AG10803 (cell line): ENCODE results near the gene DENND5B.

ENCODE experiments used
- DNase-seq: peaks from one replicate; pipeline ENCODE4 v3.0.0; 2010; ENCODE audit warnings: low read depth
- H3K4me3 ChIP-seq: 2 replicates; pipeline ENCODE4 v1.5.1; 2011; ENCODE audit warnings: mild to moderate bottlenecking, low read length, control low read depth
- TF ChIP-seq, protein P1 (sequence below): conservative IDR thresholded peaks from 2 replicates; pipeline ENCODE4 v1.5.1; 2011; ENCODE audit warnings: mild to moderate bottlenecking, low read length, control low read depth, inconsistent platforms

The DENND5B gene

DNA sequence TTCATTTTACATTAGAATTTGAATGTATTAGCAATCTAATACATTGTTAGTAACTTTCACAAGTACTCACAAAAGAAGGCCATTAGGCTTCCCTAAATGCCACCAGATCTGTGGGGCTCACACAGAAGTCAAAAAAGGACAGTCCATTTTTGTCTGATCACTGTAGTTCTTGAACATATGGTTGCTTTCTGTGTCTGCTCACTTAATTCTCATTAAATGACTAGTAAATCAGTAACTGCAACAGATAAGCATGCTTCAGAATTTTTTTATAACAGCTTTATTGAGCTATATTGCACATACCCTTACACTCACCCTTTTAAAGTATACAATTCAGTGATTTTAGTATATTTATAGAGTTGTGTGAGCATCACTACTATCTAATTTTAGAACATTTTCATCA lies 71.4 kb downstream of the DENND5B start:
- H3K4me3 ChIP-seq = no peak overlapping the region
- TF ChIP-seq, protein P1, sequence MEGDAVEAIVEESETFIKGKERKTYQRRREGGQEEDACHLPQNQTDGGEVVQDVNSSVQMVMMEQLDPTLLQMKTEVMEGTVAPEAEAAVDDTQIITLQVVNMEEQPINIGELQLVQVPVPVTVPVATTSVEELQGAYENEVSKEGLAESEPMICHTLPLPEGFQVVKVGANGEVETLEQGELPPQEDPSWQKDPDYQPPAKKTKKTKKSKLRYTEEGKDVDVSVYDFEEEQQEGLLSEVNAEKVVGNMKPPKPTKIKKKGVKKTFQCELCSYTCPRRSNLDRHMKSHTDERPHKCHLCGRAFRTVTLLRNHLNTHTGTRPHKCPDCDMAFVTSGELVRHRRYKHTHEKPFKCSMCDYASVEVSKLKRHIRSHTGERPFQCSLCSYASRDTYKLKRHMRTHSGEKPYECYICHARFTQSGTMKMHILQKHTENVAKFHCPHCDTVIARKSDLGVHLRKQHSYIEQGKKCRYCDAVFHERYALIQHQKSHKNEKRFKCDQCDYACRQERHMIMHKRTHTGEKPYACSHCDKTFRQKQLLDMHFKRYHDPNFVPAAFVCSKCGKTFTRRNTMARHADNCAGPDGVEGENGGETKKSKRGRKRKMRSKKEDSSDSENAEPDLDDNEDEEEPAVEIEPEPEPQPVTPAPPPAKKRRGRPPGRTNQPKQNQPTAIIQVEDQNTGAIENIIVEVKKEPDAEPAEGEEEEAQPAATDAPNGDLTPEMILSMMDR = no peak
- peak; percentile 42 for DNase-seq

DNA sequence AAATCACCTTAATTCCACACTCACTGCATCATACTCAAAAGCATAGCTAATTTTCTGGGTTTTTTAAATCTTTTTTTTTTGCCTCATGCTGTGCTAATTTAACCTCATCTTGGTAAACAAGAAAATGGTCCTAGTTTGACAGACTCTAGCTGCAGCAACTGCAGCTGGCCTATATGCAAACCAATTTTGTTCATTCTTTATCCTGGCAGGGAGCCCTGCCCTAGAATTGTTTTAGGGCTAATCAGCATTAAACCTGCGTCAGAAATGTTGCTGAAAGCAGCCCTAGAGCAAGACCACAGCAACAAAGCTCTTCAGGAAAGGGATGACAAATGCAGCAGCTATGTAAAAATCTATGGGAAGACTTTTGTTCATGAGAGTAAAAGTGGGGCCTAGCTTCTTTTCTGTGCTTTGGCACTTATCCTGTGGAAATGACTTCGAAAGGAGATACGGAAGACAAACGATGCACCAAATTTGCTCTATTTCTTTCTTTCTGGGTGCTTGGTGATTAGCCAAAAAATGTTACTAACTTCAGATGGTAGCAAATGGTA lies 72.2 kb downstream of the DENND5B start:
- TF ChIP-seq, protein P1 = no peak
- H3K4me3 ChIP-seq = no peak overlapping the region
- peak; percentile 100 for DNase-seq

DNA sequence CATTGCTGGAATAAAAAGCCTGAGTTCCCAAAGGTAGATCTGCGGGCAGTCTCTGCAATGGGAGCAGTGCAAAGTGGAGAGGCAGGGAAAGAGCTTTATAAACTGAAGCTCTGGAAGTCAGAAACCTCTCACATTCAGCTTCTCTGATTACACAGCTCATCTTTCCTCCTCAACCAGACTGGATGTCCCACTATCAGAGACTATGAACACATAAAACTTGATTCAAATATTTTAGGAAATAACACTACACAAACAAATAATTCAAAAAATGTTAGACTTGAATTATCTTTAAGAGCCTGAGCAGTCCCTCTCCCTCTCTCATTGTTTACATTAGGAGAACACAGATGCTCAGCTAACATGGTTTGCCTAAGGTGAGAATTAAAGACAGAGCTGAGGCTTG lies 72.9 kb downstream of the DENND5B start:
- DNase-seq = peak; percentile 15
- H3K4me3 ChIP-seq = no peak overlapping the region
- TF ChIP-seq, protein P1 = no peak

DNA sequence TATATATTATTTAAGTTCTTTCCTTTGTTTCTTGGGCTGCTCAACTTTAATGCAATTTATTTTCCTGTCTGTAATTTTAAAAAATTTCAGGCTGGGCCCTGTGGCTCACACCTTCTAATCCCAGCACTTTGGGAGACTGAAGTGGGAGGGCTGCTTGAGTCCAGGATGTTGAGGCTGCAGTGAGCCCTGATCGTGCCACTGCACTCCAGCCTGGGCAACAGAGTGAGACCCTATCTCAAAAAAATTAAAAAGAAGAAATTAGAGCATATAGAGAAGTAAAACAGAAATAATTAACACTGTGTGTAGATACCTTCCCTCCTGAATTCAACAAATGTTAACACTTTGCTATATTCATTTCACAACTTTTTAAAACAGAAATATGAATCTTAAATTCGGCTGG lies 74.2 kb downstream of the DENND5B start:
- TF ChIP-seq, protein P1 = no peak
- no peak overlapping the region for H3K4me3 ChIP-seq

DNA sequence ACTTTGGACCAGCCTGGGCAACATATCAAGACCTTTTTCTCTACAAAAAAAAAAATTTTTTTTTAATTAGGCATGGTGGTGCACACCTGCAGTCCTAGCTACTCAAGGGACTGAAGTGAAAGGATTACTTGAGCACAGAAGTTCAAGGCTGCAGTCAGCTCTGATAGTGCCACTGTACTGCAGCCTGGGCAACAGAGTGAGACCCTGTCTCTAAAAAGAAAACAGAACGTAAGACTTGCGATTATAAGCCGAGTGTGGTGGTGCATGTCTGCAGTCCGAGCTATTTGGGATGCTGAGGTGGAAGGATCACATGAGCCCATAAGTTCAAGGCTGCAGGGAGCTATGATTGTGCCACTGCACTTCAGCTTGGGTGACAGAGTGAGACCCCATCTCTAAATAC lies 76.0 kb downstream of the DENND5B start:
- no peak for DNase-seq
- H3K4me3 ChIP-seq = no peak overlapping the region
- TF ChIP-seq, protein P1 = no peak

More for the DNA sequence above, 74.2 kb downstream of the DENND5B start:
- no peak for DNase-seq

DNA sequence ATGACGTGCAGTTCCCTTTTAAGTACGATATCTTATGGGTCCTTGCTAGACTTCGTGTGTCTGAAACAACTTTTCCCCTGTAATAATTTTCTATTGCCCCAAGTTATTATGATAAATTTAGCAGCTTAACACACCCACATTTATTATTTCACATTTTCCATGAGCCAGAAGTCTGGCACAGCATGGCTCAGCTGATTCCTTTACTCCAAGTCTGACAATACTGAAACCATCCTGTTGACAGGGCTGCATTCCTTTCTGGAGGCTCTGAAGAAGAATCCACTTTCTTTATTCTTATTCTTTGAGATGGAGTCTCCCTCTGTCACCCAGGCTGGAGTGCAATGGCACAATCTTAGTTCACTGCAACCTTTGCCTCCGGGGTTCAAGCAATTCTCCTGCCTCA lies 80.9 kb downstream of the DENND5B start:
- H3K4me3 ChIP-seq = no peak overlapping the region
- peak; percentile 44 for DNase-seq
- TF ChIP-seq, protein P1 = no peak

DNA sequence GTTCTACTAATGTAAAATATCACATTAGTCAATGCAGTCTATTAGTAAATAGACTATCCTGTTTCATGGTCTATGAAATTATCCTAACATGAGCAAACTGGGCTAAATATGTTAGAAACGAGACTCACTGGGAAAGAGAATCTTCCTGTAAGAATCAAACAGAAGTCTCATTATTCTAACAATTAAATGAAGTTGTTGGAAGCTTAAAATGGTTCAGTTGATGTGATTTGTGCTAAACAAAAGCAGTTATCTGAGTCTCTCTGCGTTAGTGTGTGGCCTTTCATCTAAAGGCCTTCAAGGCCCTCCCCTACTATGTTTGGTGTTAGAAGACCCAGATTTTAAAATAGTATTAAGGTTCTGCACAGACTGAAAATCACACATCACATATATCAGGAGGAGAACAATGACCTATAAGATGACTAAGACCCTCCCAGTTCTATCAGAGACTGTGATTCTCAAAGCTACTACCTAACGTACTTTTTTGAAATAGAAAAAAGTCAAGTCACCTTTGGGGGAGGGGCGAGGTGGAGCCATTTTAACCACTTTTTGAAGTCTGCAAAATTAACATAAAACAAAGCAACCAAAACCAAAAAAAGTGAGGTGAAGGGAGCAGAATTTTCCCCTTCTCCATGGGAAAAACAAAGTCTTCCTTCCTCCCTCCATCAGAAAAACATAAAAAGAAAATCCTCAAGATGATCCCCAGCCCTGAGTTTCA lies 82.3 kb downstream of the DENND5B start:
- H3K4me3 ChIP-seq = no peak overlapping the region
- DNase-seq = no peak
- TF ChIP-seq, protein P1 = no peak
